Keratinocyte (primary cell): ENCODE data around the gene WNT10A.

ENCODE experiments used
- EZH2 ChIP-seq: IDR thresholded peaks from one replicate; pipeline ENCODE4 v1.6.1; 2012; ENCODE audit warnings: inconsistent platforms, mild to moderate bottlenecking, low read length, moderate library complexity
- TF ChIP-seq, protein P1 (sequence below), 3 experiments: IDR thresholded peaks in 1 of 3; conservative IDR thresholded peaks in 1 of 3; optimal IDR thresholded peaks in 1 of 3; 2 replicates in 2 of 3; 3 replicates in 1 of 3; pipeline versions ENCODE3 to v1.5.1; 2011; ENCODE audit warnings: low read length in 3 of 3, mild to moderate bottlenecking in 3 of 3, moderate library complexity in 2 of 3, control low read depth in 1 of 3, inconsistent platforms in 1 of 3; ENCODE audit not compliant: insufficient read depth in 2 of 3; ENCODE audit errors: extremely low read depth in 1 of 3

GRCh38 chr2:218897394-218898108, 16.9 kb downstream of the WNT10A start:
- TF ChIP-seq EZH2, result no peak
- TF ChIP-seq, protein P1, sequence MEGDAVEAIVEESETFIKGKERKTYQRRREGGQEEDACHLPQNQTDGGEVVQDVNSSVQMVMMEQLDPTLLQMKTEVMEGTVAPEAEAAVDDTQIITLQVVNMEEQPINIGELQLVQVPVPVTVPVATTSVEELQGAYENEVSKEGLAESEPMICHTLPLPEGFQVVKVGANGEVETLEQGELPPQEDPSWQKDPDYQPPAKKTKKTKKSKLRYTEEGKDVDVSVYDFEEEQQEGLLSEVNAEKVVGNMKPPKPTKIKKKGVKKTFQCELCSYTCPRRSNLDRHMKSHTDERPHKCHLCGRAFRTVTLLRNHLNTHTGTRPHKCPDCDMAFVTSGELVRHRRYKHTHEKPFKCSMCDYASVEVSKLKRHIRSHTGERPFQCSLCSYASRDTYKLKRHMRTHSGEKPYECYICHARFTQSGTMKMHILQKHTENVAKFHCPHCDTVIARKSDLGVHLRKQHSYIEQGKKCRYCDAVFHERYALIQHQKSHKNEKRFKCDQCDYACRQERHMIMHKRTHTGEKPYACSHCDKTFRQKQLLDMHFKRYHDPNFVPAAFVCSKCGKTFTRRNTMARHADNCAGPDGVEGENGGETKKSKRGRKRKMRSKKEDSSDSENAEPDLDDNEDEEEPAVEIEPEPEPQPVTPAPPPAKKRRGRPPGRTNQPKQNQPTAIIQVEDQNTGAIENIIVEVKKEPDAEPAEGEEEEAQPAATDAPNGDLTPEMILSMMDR (optimal IDR thresholded peaks at IDR 0.05 in 1 of 3, IDR thresholded peaks at IDR 0.05 in 1 of 3, conservative IDR thresholded peaks at IDR 0.05 in 1 of 3; ENCODE audit: extremely low read depth in 1 of 3, insufficient read depth in 2 of 3, low read length in 3 of 3), result no peak
